G401.6 (cell line): Measurements from ENCODE around the gene PPP1R37.

Experiments used
- FAIRE-seq: peaks from 2 replicates; lab custom pipeline; 2012; peaks lifted over from hg19 to GRCh38; lab: Jason Lieb, UNC

PPP1R37 gene

GRCh38 chr19:45092747-45093678 is at the start of gene PPP1R37:
TSS of gene PPP1R37 (plus strand) at chr19:45093179. CDS start at chr19:45093326, 147 bp downstream.
- peak; percentile 96 for FAIRE-seq

- no peak for FAIRE-seq
These were observed 47.2 kb upstream of the PPP1R37 start for GRCh38 chr19:45045671-45046353.

- no peak for FAIRE-seq
These were observed 46.6 kb upstream of the PPP1R37 start for GRCh38 chr19:45046355-45046754.

- no peak for FAIRE-seq
These were observed 45.7 kb upstream of the PPP1R37 start for GRCh38 chr19:45047188-45047797.

GRCh38 chr19:45049073-45049736 is 43.8 kb upstream of the PPP1R37 start:
- FAIRE-seq, result no peak

- FAIRE-seq, result no peak
These were observed 42.9 kb upstream of the PPP1R37 start for GRCh38 chr19:45050036-45050435.

GRCh38 chr19:45051929-45052579 is 40.9 kb upstream of the PPP1R37 start:
- FAIRE-seq, result no peak

- FAIRE-seq, result no peak
These were observed 36.1 kb upstream of the PPP1R37 start for GRCh38 chr19:45056831-45057230.

- FAIRE-seq, result no peak
These were observed 35.5 kb upstream of the PPP1R37 start for GRCh38 chr19:45057444-45057843.

- FAIRE-seq, result no peak
These were observed 34.3 kb upstream of the PPP1R37 start for GRCh38 chr19:45058622-45059159.

- no peak for FAIRE-seq
These were observed 33.6 kb upstream of the PPP1R37 start for GRCh38 chr19:45059258-45059965.

- no peak for FAIRE-seq
These were observed 31.0 kb upstream of the PPP1R37 start for GRCh38 chr19:45061965-45062364.

- FAIRE-seq, result no peak
These were observed 28.9 kb upstream of the PPP1R37 start for GRCh38 chr19:45063851-45064801.

- no peak for FAIRE-seq
These were observed 25.9 kb upstream of the PPP1R37 start for GRCh38 chr19:45066921-45067661.

GRCh38 chr19:45068041-45068440 is 24.9 kb upstream of the PPP1R37 start:
- FAIRE-seq, result no peak

- FAIRE-seq, result peak; percentile 73
These were observed 23.9 kb upstream of the PPP1R37 start for GRCh38 chr19:45069056-45069455.

- FAIRE-seq, result no peak
These were observed 22.8 kb upstream of the PPP1R37 start for GRCh38 chr19:45070214-45070613.

- FAIRE-seq, result no peak
These were observed 22.0 kb upstream of the PPP1R37 start for GRCh38 chr19:45070861-45071544.
